Vagina (tissue), 2 donors: ENCODE results near the gene CD4. TPM values are rescaled to one million over a fixed set of nuclear protein-coding genes. Genes with fewer than 3 reads are reported as not detected.

Experiments used
- DNase-seq, 2 donors: peaks; one replicate each; pipeline ENCODE4 v3.0.0-alpha.2; 2017; ENCODE audit errors: extremely low spot score in 2 of 2
- H3K27ac ChIP-seq: fragments of 200-600 bp; sonication (generic); one replicate; pipeline ENCODE4 v1.5.1; 2019
- H3K27me3 ChIP-seq: fragments of 200-600 bp; sonication (generic); one replicate; pipeline ENCODE4 v1.5.1; 2019
- H3K36me3 ChIP-seq, 2 donors: fragments of 200-600 bp; sonication (generic); one replicate each; pipeline ENCODE4 v1.5.1; 2017 to 2019
- H3K4me1 ChIP-seq: fragments of 200-600 bp; sonication (generic); one replicate; pipeline ENCODE4 v1.5.1; 2019
- H3K4me3 ChIP-seq, 2 donors: fragments of 200-600 bp; sonication (generic); 1 replicate in 1 of 2; 2 replicates in 1 of 2; pipeline ENCODE4 v1.5.1; 2016 to 2019
- H3K9me3 ChIP-seq: fragments of 200-600 bp; sonication (generic); one replicate; pipeline ENCODE4 v1.5.1; 2019
- CTCF ChIP-seq, 3 experiments: fragments of 450-650 bp in 2 of 3; fragments of 200-600 bp in 1 of 3; sonication (generic) in 1 of 3; IDR thresholded peaks; one replicate each; pipeline ENCODE4 v1.5.1; 2017 to 2019; ENCODE audit warnings: antibody characterized with exemption in 3 of 3, mild to moderate bottlenecking in 2 of 3, moderate library complexity in 2 of 3
- POLR2A ChIP-seq, 2 donors: fragments of 450-650 bp; IDR thresholded peaks; one replicate each; pipeline ENCODE4 v1.6.1; 2017; ENCODE audit warnings: antibody characterized with exemption in 2 of 2, mild to moderate bottlenecking in 2 of 2, moderate library complexity in 2 of 2
- POLR2AphosphoS5 ChIP-seq, 2 donors: sonication (generic); formaldehyde crosslinking; IDR thresholded peaks; one replicate each; pipeline ENCODE4 v1.9.0; 2017; ENCODE audit warnings: antibody characterized with exemption in 2 of 2, mild to moderate bottlenecking in 2 of 2, low read depth in 1 of 2; ENCODE audit not compliant: insufficient read depth in 1 of 2
- intact Hi-C: fragments of 100-400 bp; cut with DNase I; formaldehyde crosslinking; loops from one replicate; pipeline ENCODE4 v1.15.1; 2023
- total RNA-seq: library from RNA; depleted of rRNA; stranded (reverse); fragments of >200 nt; gene quantifications from one replicate; pipeline ENCODE4 v1.2.3, GENCODE V29; 2016

Gene CD4
- total RNA-seq, 1 donor from 2014 or later, result 14.2 TPM

GRCh38 chr12:6858799-6859198 lies 69.5 kb downstream of the CD4 start:
- no peaks in the 10 kb centered on the region for H3K27me3 ChIP-seq
- no peaks in the 10 kb centered on the region for H3K9me3 ChIP-seq
- intact Hi-C loops, result no loop called here
- H3K4me3 ChIP-seq, result no peak overlapping the region
- H3K36me3 ChIP-seq, result peaks cover 6 to 87% of the 10 kb centered on the region in 2 donors
- no peak for DNase-seq
- H3K27ac ChIP-seq, result no peak overlapping the region
- no peak for TF ChIP-seq POLR2AphosphoS5 (IDR thresholded peaks at IDR 0.05; ENCODE audit: insufficient read depth in 1 of 2, low read depth in 1 of 2)
- H3K4me1 ChIP-seq, result peaks cover 4% of the 10 kb centered on the region

- Histone ChIP-seq H3K36me3 (peaks cover 6 to 98% of the 10 kb centered on the region in 2 donors), H3K9me3 (no peaks in the 10 kb centered on the region), H3K27me3 (no peaks in the 10 kb centered on the region), H3K4me3 (no peak overlapping the region), H3K4me1 (no peaks in the 10 kb centered on the region), H3K27ac (no peak overlapping the region)
- no peak for TF ChIP-seq POLR2AphosphoS5 (IDR thresholded peaks at IDR 0.05; ENCODE audit: insufficient read depth in 1 of 2, low read depth in 1 of 2)
- TF ChIP-seq POLR2A (IDR thresholded peaks at IDR 0.05), result no peak
- no peak for TF ChIP-seq CTCF (IDR thresholded peaks at IDR 0.05)
- no peak for DNase-seq
- intact Hi-C loops, result no loop called here
These were observed 70.8 kb downstream of the CD4 start for GRCh38 chr12:6860116-6860515.

- intact Hi-C loops, result no loop called here
- peaks cover 6 to 93% of the 10 kb centered on the region in 2 donors for H3K36me3 ChIP-seq
- no peaks in the 10 kb centered on the region for H3K9me3 ChIP-seq
- no peak for TF ChIP-seq POLR2AphosphoS5 (IDR thresholded peaks at IDR 0.05; ENCODE audit: insufficient read depth in 1 of 2, low read depth in 1 of 2)
- TF ChIP-seq CTCF (IDR thresholded peaks at IDR 0.05), result no peak
- no peak for TF ChIP-seq POLR2A (IDR thresholded peaks at IDR 0.05)
- no peak overlapping the region for H3K27ac ChIP-seq
- H3K27me3 ChIP-seq, result no peaks in the 10 kb centered on the region
- H3K4me3 ChIP-seq, result no peak overlapping the region
- DNase-seq, result no peak
- no peaks in the 10 kb centered on the region for H3K4me1 ChIP-seq
These were observed 71.6 kb downstream of the CD4 start for GRCh38 chr12:6860942-6861341.

- intact Hi-C loops, result no loop called here
- DNase-seq, result no peak
- H3K4me3 ChIP-seq, result no peak overlapping the region
- no peak overlapping the region for H3K27ac ChIP-seq
- H3K4me1 ChIP-seq, result peaks cover 4% of the 10 kb centered on the region
- no peaks in the 10 kb centered on the region for H3K9me3 ChIP-seq
- H3K27me3 ChIP-seq, result no peaks in the 10 kb centered on the region
- TF ChIP-seq POLR2A (IDR thresholded peaks at IDR 0.05) (no peak), POLR2AphosphoS5 (IDR thresholded peaks at IDR 0.05; ENCODE audit: insufficient read depth in 1 of 2, low read depth in 1 of 2) (no peak), CTCF (IDR thresholded peaks at IDR 0.05) (no peak)
- H3K36me3 ChIP-seq, result peaks cover 6 to 89% of the 10 kb centered on the region in 2 donors
These were observed 72.1 kb downstream of the CD4 start for GRCh38 chr12:6861391-6861790.

- Histone ChIP-seq H3K4me1 (peaks cover 11% of the 10 kb centered on the region), H3K27me3 (no peaks in the 10 kb centered on the region), H3K27ac (no peak overlapping the region), H3K9me3 (no peaks in the 10 kb centered on the region), H3K4me3 (no peak overlapping the region), H3K36me3 (peaks cover 6 to 72% of the 10 kb centered on the region in 2 donors)
- no peak for TF ChIP-seq CTCF (IDR thresholded peaks at IDR 0.05)
- no peak for DNase-seq
- intact Hi-C loops, result no loop called here
These were observed 73.7 kb downstream of the CD4 start for GRCh38 chr12:6863033-6863432.
